Neural progenitor cell (in vitro differentiated cells): Measurements from ENCODE around the gene STAG3. TPM values are rescaled to one million over a fixed set of nuclear protein-coding genes. Genes with fewer than 3 reads are reported as not detected.
A peak's percentile ranks its signal among the peaks of the same experiment; 100 is the strongest.

Source experiments
- DNase-seq: peaks from one replicate; pipeline ENCODE4 v3.0.0-alpha.2; 2016; ENCODE audit warnings: low spot score
- H2AFZ ChIP-seq: fragments of 200-600 bp; sonication (generic); replicated peaks from 2 replicates; pipeline ENCODE4 v1.6.1; 2016; ENCODE audit warnings: antibody characterized with exemption
- H3F3A ChIP-seq: fragments of 200-600 bp; sonication (generic); 2 replicates; pipeline ENCODE4 v1.6.1; 2016; ENCODE audit warnings: antibody characterized with exemption, low read depth
- H3K27ac ChIP-seq: fragments of 200-600 bp; sonication (generic); 2 replicates; pipeline ENCODE4 v1.5.1; 2016; ENCODE audit warnings: mild to moderate bottlenecking
- H3K27me3 ChIP-seq: fragments of 200-600 bp; sonication (generic); 2 replicates; pipeline ENCODE4 v1.6.1; 2016; ENCODE audit warnings: mild to moderate bottlenecking, moderate library complexity
- H3K36me3 ChIP-seq: fragments of 200-600 bp; sonication (generic); 2 replicates; pipeline ENCODE4 v1.5.1; 2016
- H3K4me1 ChIP-seq: fragments of 200-600 bp; sonication (generic); 2 replicates; pipeline ENCODE4 v1.6.1; 2016; ENCODE audit warnings: mixed run types
- H3K4me2 ChIP-seq: fragments of 200-600 bp; sonication (generic); 2 replicates; pipeline ENCODE4 v1.6.1; 2016
- H3K4me3 ChIP-seq: fragments of 200-600 bp; sonication (generic); 2 replicates; pipeline ENCODE4 v1.5.1; 2016
- H3K79me2 ChIP-seq: fragments of 200-600 bp; sonication (generic); 2 replicates; pipeline ENCODE4 v1.6.1; 2016; ENCODE audit warnings: low read depth
- H3K9ac ChIP-seq: fragments of 200-600 bp; sonication (generic); 2 replicates; pipeline ENCODE4 v1.6.1; 2016
- H3K9me3 ChIP-seq: fragments of 200-600 bp; sonication (generic); 2 replicates; pipeline ENCODE4 v1.5.1; 2016; ENCODE audit warnings: low read depth
- H4K20me1 ChIP-seq: fragments of 200-600 bp; sonication (generic); 2 replicates; pipeline ENCODE4 v1.6.1; 2016; ENCODE audit warnings: low read depth
- H3K27ac Mint-ChIP-seq: 3 replicates; pipeline ENCODE4 v1.8.0; 2021; ENCODE audit warnings: mixed read lengths
- H3K27me3 Mint-ChIP-seq: 2 replicates; pipeline ENCODE4 v1.8.0; 2022; ENCODE audit warnings: low read depth, mild to moderate bottlenecking, inconsistent platforms, moderate library complexity, mixed read lengths; ENCODE audit not compliant: insufficient read depth
- H3K36me3 Mint-ChIP-seq: 3 replicates; pipeline ENCODE4 v1.8.0; 2021; ENCODE audit warnings: mixed read lengths
- H3K4me1 Mint-ChIP-seq: 3 replicates; pipeline ENCODE4 v1.8.0; 2021; ENCODE audit warnings: mixed read lengths
- H3K4me3 Mint-ChIP-seq: 3 replicates; pipeline ENCODE4 v1.8.0; 2021; ENCODE audit warnings: mild to moderate bottlenecking, moderate library complexity, mixed read lengths
- H3K9me3 Mint-ChIP-seq: 3 replicates; pipeline ENCODE4 v1.8.0; 2020; ENCODE audit warnings: mixed read lengths
- CTCF ChIP-seq: fragments of 200-600 bp; sonication (generic); IDR thresholded peaks from 2 replicates; pipeline ENCODE4 v1.5.1; 2017; ENCODE audit warnings: antibody characterized with exemption, mild to moderate bottlenecking
- EZH2 ChIP-seq: fragments of 200-600 bp; sonication (generic); IDR thresholded peaks from 2 replicates; pipeline ENCODE4 v1.6.1; 2017; ENCODE audit warnings: antibody characterized with exemption, mild to moderate bottlenecking, moderate library complexity
- EZH2phosphoT487 ChIP-seq: fragments of 200-600 bp; sonication (generic); IDR thresholded peaks from 2 replicates; pipeline ENCODE4 v1.6.1; 2017; ENCODE audit warnings: antibody characterized with exemption
- total RNA-seq: library from RNA; depleted of rRNA; stranded (reverse); fragments of >200 nt; gene quantifications from 2 replicates; pipeline ENCODE4 v1.2.3, GENCODE V29; 2015; ENCODE audit warnings: low replicate concordance

STAG3 gene
- total RNA-seq, 1 donor from 2014 or later: 0.58 TPM

- Mint-ChIP-seq H3K4me3 (no peak overlapping the region), H3K36me3 (no peaks in the 10 kb centered on the region), H3K27ac (no peak overlapping the region), H3K4me1 (peaks cover 34% of the 10 kb centered on the region), H3K27me3 (peaks cover 26% of the 10 kb centered on the region), H3K9me3 (no peaks in the 10 kb centered on the region)
- no peak overlapping the region for H3K9ac ChIP-seq
- peaks cover 19% of the 10 kb centered on the region for H3K4me1 ChIP-seq
- H3K4me2 ChIP-seq: no peak overlapping the region
- no peak overlapping the region for H3K4me3 ChIP-seq
- TF ChIP-seq EZH2 (no peak), EZH2phosphoT487 (no peak), CTCF (no peak)
- no peaks in the 10 kb centered on the region for H3K36me3 ChIP-seq
- peaks cover under 1% of the 10 kb centered on the region for H4K20me1 ChIP-seq
- H3K27ac ChIP-seq: no peak overlapping the region
- H3K9me3 ChIP-seq: no peaks in the 10 kb centered on the region
- no peaks in the 10 kb centered on the region for H3K79me2 ChIP-seq
- no peak for DNase-seq
- H3F3A ChIP-seq: peaks cover 24% of the 10 kb centered on the region
- H3K27me3 ChIP-seq: peaks cover 22% of the 10 kb centered on the region
- H2AFZ ChIP-seq: no peak overlapping the region
These were observed 13.8 kb upstream of the STAG3 start for GRCh38 chr7:100163871-100164270.

GRCh38 chr7:100166317-100166940 lies 11.3 kb upstream of the STAG3 start:
- Histone ChIP-seq H3K27me3 (peaks cover 32% of the 10 kb centered on the region), H2AFZ (no peak overlapping the region), H3F3A (peaks cover 34% of the 10 kb centered on the region), H3K9ac (no peak overlapping the region), H3K79me2 (no peaks in the 10 kb centered on the region), H3K9me3 (no peaks in the 10 kb centered on the region), H3K4me1 (peaks cover 30% of the 10 kb centered on the region), H4K20me1 (peaks cover 24% of the 10 kb centered on the region), H3K36me3 (no peaks in the 10 kb centered on the region), H3K4me3 (no peak overlapping the region), H3K27ac (no peak overlapping the region), H3K4me2 (no peak overlapping the region)
- H3K4me3 Mint-ChIP-seq: peak overlapping the region; percentile 80
- TF ChIP-seq EZH2 (no peak), CTCF (no peak), EZH2phosphoT487 (no peak)
- H3K27ac Mint-ChIP-seq: peak overlapping the region; percentile 38
- peaks cover 47% of the 10 kb centered on the region for H3K4me1 Mint-ChIP-seq
- DNase-seq: no peak
- H3K9me3 Mint-ChIP-seq: no peaks in the 10 kb centered on the region
- peaks cover 24% of the 10 kb centered on the region for H3K27me3 Mint-ChIP-seq
- peaks cover 3% of the 10 kb centered on the region for H3K36me3 Mint-ChIP-seq

- Histone ChIP-seq H3K36me3 (no peaks in the 10 kb centered on the region), H3K27ac (no peak overlapping the region), H3K4me2 (peak overlapping the region; percentile 89), H3K4me1 (peaks cover 36% of the 10 kb centered on the region), H2AFZ (peak overlapping the region; percentile 78), H3K9ac (no peak overlapping the region), H3K9me3 (no peaks in the 10 kb centered on the region), H3K79me2 (no peaks in the 10 kb centered on the region), H3K27me3 (peaks cover 40% of the 10 kb centered on the region), H3K4me3 (peak overlapping the region; percentile 49), H4K20me1 (peaks cover 32% of the 10 kb centered on the region), H3F3A (peaks cover 39% of the 10 kb centered on the region)
- peak overlapping the region; percentile 20 for H3K27ac Mint-ChIP-seq
- peak overlapping the region; percentile 80 for H3K4me3 Mint-ChIP-seq
- H3K9me3 Mint-ChIP-seq: no peaks in the 10 kb centered on the region
- H3K4me1 Mint-ChIP-seq: peaks cover 49% of the 10 kb centered on the region
- H3K27me3 Mint-ChIP-seq: peaks cover 24% of the 10 kb centered on the region
- TF ChIP-seq CTCF (no peak), EZH2phosphoT487 (no peak), EZH2 (no peak)
- H3K36me3 Mint-ChIP-seq: peaks cover 3% of the 10 kb centered on the region
- DNase-seq: no peak
These were observed 10.5 kb upstream of the STAG3 start for GRCh38 chr7:100166970-100167911.
